Uterus (tissue), 4 donors: ENCODE data around the gene RPS6KA2. TPM values are rescaled to one million over a fixed set of nuclear protein-coding genes. Genes with fewer than 3 reads are reported as not detected.

Source experiments
- DNase-seq, 2 donors: peaks; one replicate each; pipeline ENCODE4 v3.0.0-alpha.2; 2019 to 2020
- H3K27ac ChIP-seq, 2 donors: fragments of 200-600 bp; sonication (generic); 1 replicate in 1 of 2; 2 replicates in 1 of 2; pipeline ENCODE4 v1.5.1; 2016 to 2018
- H3K27me3 ChIP-seq, 2 donors: fragments of 200-600 bp; sonication (generic); one replicate each; pipeline ENCODE4 v1.5.1; 2018 to 2019; ENCODE audit warnings: control low read depth in 1 of 2
- H3K36me3 ChIP-seq, 2 donors: fragments of 200-600 bp; sonication (generic); one replicate each; pipeline ENCODE4 v1.5.1; 2019; ENCODE audit warnings: control low read depth in 1 of 2
- H3K4me1 ChIP-seq, 2 donors: fragments of 200-600 bp; sonication (generic); one replicate each; pipeline ENCODE4 v1.5.1; 2018 to 2019; ENCODE audit warnings: control low read depth in 1 of 2
- H3K4me3 ChIP-seq, 2 donors: fragments of 200-600 bp; sonication (generic); 1 replicate in 1 of 2; 2 replicates in 1 of 2; pipeline ENCODE4 v1.5.1; 2018 to 2019; ENCODE audit warnings: mild to moderate bottlenecking in 1 of 2
- H3K9me3 ChIP-seq, 2 donors: fragments of 200-600 bp; sonication (generic); one replicate each; pipeline ENCODE4 v1.5.1; 2019; ENCODE audit warnings: control low read depth in 1 of 2
- POLR2A ChIP-seq, 2 donors: fragments of 450-650 bp; IDR thresholded peaks; one replicate each; pipeline ENCODE4 v1.6.1; 2016; ENCODE audit warnings: antibody characterized with exemption in 2 of 2, mild to moderate bottlenecking in 1 of 2, moderate library complexity in 1 of 2
- intact Hi-C: fragments of 100-400 bp; cut with DNase I; formaldehyde crosslinking; loops from one replicate; pipeline ENCODE4 v1.15.1; 2023; ENCODE audit warnings: low total_unique reads
- total RNA-seq, 4 donors: library from RNA; depleted of rRNA in 3 of 4; stranded (reverse); fragments of >200 nt in 3 of 4; gene quantifications; one replicate each; pipeline versions ENCODE4 v1.1.0 to v1.2.4, GENCODE V29; 2014 to 2023
- TF ChIP-seq, protein P1 (sequence below), 4 experiments: fragments of 200-600 bp in 2 of 4; fragments of 450-650 bp in 2 of 4; sonication (generic) in 2 of 4; IDR thresholded peaks; one replicate each; pipeline ENCODE4 v1.5.1; 2016 to 2019; ENCODE audit warnings: antibody characterized with exemption in 4 of 4, mild to moderate bottlenecking in 2 of 4, moderate library complexity in 1 of 4
- donor health status: DM: yes; HTN: yes; CAD: no.

The RPS6KA2 gene
- total RNA-seq, 4 donors from 2014 or later = 34.0 to 78.4 (median 55.8) TPM

DNA sequence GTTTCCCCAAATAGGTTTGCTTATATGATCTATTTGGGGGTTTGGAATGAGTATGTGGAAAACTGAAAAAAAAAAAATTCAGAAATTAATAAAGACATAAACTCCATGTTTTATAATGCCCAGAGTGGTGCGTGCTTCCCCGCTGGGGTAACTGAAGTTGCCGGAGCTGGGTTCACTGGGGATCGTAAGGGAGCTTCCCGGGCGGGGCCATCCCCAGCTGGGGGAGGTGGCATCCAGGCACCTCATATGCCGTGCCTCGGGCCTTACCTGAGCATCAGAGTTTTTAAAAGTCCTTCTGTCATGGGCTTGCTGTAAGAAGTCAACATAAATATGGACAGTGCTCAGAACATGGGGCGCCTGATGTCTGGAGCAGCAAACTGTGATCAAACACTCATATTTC lies 22.7 kb downstream of the RPS6KA2 start:
- Histone ChIP-seq H3K4me3 (no peak overlapping the region), H3K27me3 (no peaks in the 10 kb centered on the region), H3K27ac (no peak overlapping the region), H3K4me1 (no peaks in the 10 kb centered on the region), H3K36me3 (no peaks in the 10 kb centered on the region), H3K9me3 (no peaks in the 10 kb centered on the region)
- peak in 1 of 2 donors; percentile 9 for DNase-seq
- intact Hi-C loops = no loop called here
- TF ChIP-seq, protein P1, sequence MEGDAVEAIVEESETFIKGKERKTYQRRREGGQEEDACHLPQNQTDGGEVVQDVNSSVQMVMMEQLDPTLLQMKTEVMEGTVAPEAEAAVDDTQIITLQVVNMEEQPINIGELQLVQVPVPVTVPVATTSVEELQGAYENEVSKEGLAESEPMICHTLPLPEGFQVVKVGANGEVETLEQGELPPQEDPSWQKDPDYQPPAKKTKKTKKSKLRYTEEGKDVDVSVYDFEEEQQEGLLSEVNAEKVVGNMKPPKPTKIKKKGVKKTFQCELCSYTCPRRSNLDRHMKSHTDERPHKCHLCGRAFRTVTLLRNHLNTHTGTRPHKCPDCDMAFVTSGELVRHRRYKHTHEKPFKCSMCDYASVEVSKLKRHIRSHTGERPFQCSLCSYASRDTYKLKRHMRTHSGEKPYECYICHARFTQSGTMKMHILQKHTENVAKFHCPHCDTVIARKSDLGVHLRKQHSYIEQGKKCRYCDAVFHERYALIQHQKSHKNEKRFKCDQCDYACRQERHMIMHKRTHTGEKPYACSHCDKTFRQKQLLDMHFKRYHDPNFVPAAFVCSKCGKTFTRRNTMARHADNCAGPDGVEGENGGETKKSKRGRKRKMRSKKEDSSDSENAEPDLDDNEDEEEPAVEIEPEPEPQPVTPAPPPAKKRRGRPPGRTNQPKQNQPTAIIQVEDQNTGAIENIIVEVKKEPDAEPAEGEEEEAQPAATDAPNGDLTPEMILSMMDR (IDR thresholded peaks at IDR 0.05) = no peak
- TF ChIP-seq POLR2A (IDR thresholded peaks at IDR 0.05) = no peak

DNA sequence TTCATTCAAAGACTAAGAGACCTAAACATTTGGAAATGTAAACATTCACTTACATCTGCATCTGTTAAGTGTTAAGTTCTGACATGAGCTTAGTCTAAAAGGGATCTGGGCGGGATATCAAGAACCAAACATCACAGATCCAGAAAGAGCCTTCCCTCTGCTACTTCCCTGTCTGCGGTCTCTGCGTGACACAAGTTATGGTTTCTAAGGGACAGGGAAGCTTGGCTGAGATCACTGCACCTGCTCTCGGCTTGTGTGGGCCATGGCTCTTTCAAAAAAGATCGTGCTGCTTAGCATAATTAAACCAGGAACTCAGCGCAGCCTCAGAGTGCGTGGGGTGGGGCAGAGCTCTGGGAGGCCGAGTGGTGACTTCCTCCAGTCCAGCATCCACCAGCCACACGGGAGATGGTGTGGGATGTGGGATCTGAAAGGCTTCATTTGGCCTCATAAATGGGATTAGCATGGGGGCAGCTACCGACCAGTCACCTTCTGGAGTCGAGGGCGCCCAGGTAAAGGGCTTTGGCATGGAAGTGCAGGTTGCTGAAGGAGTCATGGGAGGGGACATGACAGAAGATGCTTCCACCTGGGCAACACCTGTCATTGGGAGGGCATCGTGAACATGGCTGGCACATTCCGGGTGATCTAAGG lies 23.9 kb downstream of the RPS6KA2 start:
- H3K27me3 ChIP-seq = no peaks in the 10 kb centered on the region
- no peaks in the 10 kb centered on the region for H3K36me3 ChIP-seq
- no peak for TF ChIP-seq POLR2A (IDR thresholded peaks at IDR 0.05)
- TF ChIP-seq, protein P1 (IDR thresholded peaks at IDR 0.05) = no peak
- H3K9me3 ChIP-seq = no peaks in the 10 kb centered on the region
- H3K4me1 ChIP-seq = peaks cover 0 to 1% of the 10 kb centered on the region in 2 donors
- no peak overlapping the region for H3K27ac ChIP-seq
- DNase-seq = peak in 1 of 2 donors; percentile 14
- intact Hi-C loops = no loop called here
- H3K4me3 ChIP-seq = no peak overlapping the region

DNA sequence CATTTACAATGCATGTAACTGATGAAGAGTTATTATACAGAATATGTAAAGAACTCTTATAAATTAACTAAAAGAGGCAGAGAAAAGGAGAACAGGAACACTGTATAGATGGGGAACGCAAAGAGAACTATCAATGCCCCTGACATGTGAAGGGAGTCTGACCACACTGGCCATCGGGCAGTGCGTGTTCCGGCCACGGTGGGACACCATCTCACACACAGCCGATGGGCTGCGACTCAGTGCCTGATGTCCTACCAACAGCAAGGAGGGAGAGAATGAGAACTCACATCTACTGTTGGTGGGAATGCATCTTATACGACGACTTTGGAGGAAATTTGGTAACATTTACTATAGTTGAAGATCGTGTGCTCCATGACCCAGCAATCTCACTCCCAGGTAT lies 25.1 kb downstream of the RPS6KA2 start:
- no peak for TF ChIP-seq POLR2A (IDR thresholded peaks at IDR 0.05)
- TF ChIP-seq, protein P1 (IDR thresholded peaks at IDR 0.05) = no peak
- intact Hi-C loops = no loop called here
- Histone ChIP-seq H3K4me3 (no peak overlapping the region), H3K4me1 (peaks cover 0 to 6% of the 10 kb centered on the region in 2 donors), H3K27ac (no peak overlapping the region), H3K9me3 (no peaks in the 10 kb centered on the region), H3K27me3 (no peaks in the 10 kb centered on the region), H3K36me3 (no peaks in the 10 kb centered on the region)
- DNase-seq = no peak

DNA sequence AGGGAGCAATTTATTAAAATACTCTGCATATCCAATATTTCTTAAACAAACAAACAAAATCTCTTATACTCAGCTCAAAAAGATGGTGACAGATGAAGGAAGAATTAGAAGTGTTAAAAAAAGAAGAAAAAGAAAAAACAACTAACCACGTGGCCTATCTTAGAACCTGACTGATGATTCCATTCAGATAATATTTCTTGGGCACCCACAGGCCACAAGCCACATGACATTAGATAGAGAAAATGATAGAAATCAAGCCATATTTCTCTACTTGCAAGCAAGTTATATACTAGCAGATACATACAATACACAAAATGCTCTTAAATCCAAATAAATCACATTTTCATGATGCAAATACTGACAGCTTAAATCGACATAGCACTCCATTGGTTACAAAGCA lies 26.1 kb downstream of the RPS6KA2 start:
- H3K4me1 ChIP-seq = peaks cover 0 to 6% of the 10 kb centered on the region in 2 donors
- no peaks in the 10 kb centered on the region for H3K9me3 ChIP-seq
- intact Hi-C loops = no loop called here

DNA sequence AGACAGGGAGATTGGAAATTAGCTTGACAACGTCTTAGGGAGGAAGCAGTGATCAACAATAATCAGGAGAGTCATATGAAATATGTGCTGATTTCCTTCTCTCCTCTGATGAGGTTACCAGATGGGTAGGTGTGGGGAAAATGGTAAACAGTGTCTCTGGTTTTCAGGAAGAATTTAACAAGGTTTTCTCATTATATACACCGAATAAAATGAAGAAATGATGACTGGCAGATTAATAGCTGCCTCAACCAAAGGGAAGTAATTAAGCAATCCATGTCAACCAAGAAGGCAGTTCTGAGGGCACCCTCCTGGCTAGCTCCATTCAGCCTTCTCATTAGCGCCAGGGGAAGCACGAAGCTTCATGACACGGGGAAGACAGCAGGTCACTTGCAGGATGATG lies 27.8 kb downstream of the RPS6KA2 start:
- no peak for DNase-seq
- intact Hi-C loops = no loop called here

More for the DNA sequence above, 26.1 kb downstream of the RPS6KA2 start:
- Histone ChIP-seq H3K4me3 (no peak overlapping the region), H3K27me3 (no peaks in the 10 kb centered on the region), H3K27ac (no peak overlapping the region), H3K36me3 (no peaks in the 10 kb centered on the region)
- TF ChIP-seq POLR2A (IDR thresholded peaks at IDR 0.05) = no peak
- TF ChIP-seq, protein P1 (IDR thresholded peaks at IDR 0.05) = no peak
- peak in 1 of 2 donors; percentile 1 for DNase-seq

More for the DNA sequence above, 27.8 kb downstream of the RPS6KA2 start:
- no peaks in the 10 kb centered on the region for H3K9me3 ChIP-seq
- H3K27me3 ChIP-seq = no peaks in the 10 kb centered on the region
- no peak overlapping the region for H3K4me3 ChIP-seq
- H3K4me1 ChIP-seq = peaks cover 0 to 6% of the 10 kb centered on the region in 2 donors
- H3K27ac ChIP-seq = peak overlapping the region; percentile 75 to 87
- H3K36me3 ChIP-seq = no peaks in the 10 kb centered on the region
- no peak for TF ChIP-seq POLR2A (IDR thresholded peaks at IDR 0.05)
- TF ChIP-seq, protein P1 (IDR thresholded peaks at IDR 0.05) = no peak
